CD4-positive, alpha-beta T cell (primary cell): ENCODE measurements around the gene CMTM1. TPM values are rescaled to one million over a fixed set of nuclear protein-coding genes. Genes with fewer than 3 reads are reported as not detected.
"Not testable (repeated sequence)": the region's sequence is repeated elsewhere in the genome, so short reads cannot be mapped to it uniquely, and the experiment has no call there.

ENCODE experiments used
- ATAC-seq: fragments of 200-7000 bp; cut with Tn5 transposase; one replicate; pipeline ENCODE4 v1.10.0; 2022; ENCODE audit warnings: mild to moderate bottlenecking; ENCODE audit not compliant: poor library complexity
- CTCF ChIA-PET: fragments of 350-600 bp; sonication (Branson Sonifier 250); formaldehyde crosslinking; loops from one replicate; lab custom pipeline; 2021; ENCODE audit warnings: antibody characterized with exemption, inconsistent platforms; lab: Charles Lee
- POLR2A ChIA-PET: fragments of 350-600 bp; sonication (Branson Sonifier 250); formaldehyde crosslinking; loops from one replicate; lab custom pipeline; 2021; ENCODE audit warnings: antibody characterized with exemption, inconsistent platforms; lab: Charles Lee
- DNase-seq, 14 experiments: peaks; one replicate each; pipeline ENCODE4 v3.0.0-alpha.2; 2013 to 2020; ENCODE audit warnings: mixed read lengths in 2 of 14
- H3K27ac ChIP-seq, 2 donors: one replicate each; pipeline versions ENCODE4 v1.5.1 to v1.7.0; 2013; ENCODE audit warnings: low read length in 2 of 2, low read depth in 1 of 2, mild to moderate bottlenecking in 1 of 2
- H3K27me3 ChIP-seq, 2 experiments: 1 replicate in 1 of 2; 2 replicates in 1 of 2; pipeline versions ENCODE4 v1.6.1 to v1.7.0; 2013; ENCODE audit warnings: low read length in 2 of 2, control low read depth in 1 of 2, mild to moderate bottlenecking in 1 of 2, moderate library complexity in 1 of 2; ENCODE audit not compliant: insufficient read depth in 2 of 2, control insufficient read depth in 1 of 2
- H3K36me3 ChIP-seq: one replicate; pipeline ENCODE4 v1.6.1; 2013; ENCODE audit warnings: low read length, control low read depth; ENCODE audit not compliant: insufficient read depth
- H3K4me1 ChIP-seq: one replicate; pipeline ENCODE4 v1.6.1; 2013; ENCODE audit warnings: low read length, control low read depth; ENCODE audit not compliant: insufficient read depth
- H3K4me3 ChIP-seq: one replicate; pipeline ENCODE4 v1.5.1; 2013; ENCODE audit warnings: mild to moderate bottlenecking, low read length, moderate library complexity
- H3K9me3 ChIP-seq, 2 experiments: 1 replicate in 1 of 2; 2 replicates in 1 of 2; pipeline versions ENCODE4 v1.6.1 to v1.7.0; 2013; ENCODE audit warnings: low read length in 2 of 2, mild to moderate bottlenecking in 2 of 2, control low read depth in 1 of 2, moderate library complexity in 1 of 2; ENCODE audit not compliant: control insufficient read depth in 1 of 2, insufficient read depth in 1 of 2
- H3K27ac Mint-ChIP-seq: one replicate; pipeline ENCODE4 v1.8.0; 2020; ENCODE audit warnings: mixed read lengths
- H3K27me3 Mint-ChIP-seq: one replicate; pipeline ENCODE4 v1.8.0; 2021; ENCODE audit warnings: mixed read lengths
- H3K36me3 Mint-ChIP-seq: one replicate; pipeline ENCODE4 v1.8.0; 2021; ENCODE audit warnings: low read depth, mixed read lengths
- H3K4me1 Mint-ChIP-seq: one replicate; pipeline ENCODE4 v1.8.0; 2021; ENCODE audit warnings: low read depth, mixed read lengths
- H3K4me3 Mint-ChIP-seq: one replicate; pipeline ENCODE4 v1.8.0; 2020; ENCODE audit warnings: mild to moderate bottlenecking, mixed read lengths
- H3K9me3 Mint-ChIP-seq: one replicate; pipeline ENCODE4 v1.8.0; 2020; ENCODE audit warnings: mixed read lengths
- intact Hi-C, 2 experiments: fragments of 100-400 bp; cut with DNase I in 1 of 2; cut with micrococcal nuclease in 1 of 2; formaldehyde crosslinking; loops; one replicate each; pipeline versions ENCODE4 v1.15.1 to v1.9.0; 2023 to 2025; cut with DNase I, micrococcal nuclease
- total RNA-seq, 174 experiments: library from RNA in 2 of 174; stranded (reverse) in 2 of 174; gene quantifications; one replicate each; pipeline ENCODE4 v1.2.3 and lab custom pipeline; 2021 to 2026
- TF ChIP-seq, protein P1 (sequence below): fragments of 200-600 bp; IDR thresholded peaks from one replicate; pipeline ENCODE4 v1.8.0; 2022; ENCODE audit warnings: antibody characterized with exemption, mild to moderate bottlenecking

The CMTM1 gene
- total RNA-seq, 2 experiments from 2014 or later = 0.66 to 1.1 TPM

DNA sequence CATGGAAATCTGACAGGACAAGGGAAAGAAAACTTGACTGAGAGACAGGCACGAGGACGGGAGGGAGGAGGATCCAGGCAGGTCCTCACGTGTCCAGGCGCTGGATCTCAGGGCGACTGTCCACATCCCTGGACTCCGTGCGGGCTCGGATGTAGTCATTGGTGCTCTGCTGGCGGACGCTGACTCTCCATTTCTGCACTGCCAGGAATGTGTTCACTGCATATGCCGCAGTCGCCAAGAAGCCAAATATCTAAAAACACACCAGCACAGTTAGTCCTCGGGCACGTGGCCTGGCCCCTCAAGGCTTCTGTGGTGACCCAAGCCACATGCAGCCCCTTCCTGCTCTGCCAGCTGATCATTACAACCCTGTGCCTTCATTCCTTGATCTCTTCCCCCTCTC is 55.7 kb downstream of the CMTM1 start:
- Mint-ChIP-seq H3K36me3 (no peaks in the 10 kb centered on the region), H3K27me3 (no peaks in the 10 kb centered on the region), H3K9me3 (no peaks in the 10 kb centered on the region), H3K4me3 (no peak overlapping the region), H3K4me1 (no peaks in the 10 kb centered on the region), H3K27ac (no peak overlapping the region)
- intact Hi-C loops = no loop called here
- no peaks in the 10 kb centered on the region for H3K9me3 ChIP-seq
- H3K4me3 ChIP-seq = no peak overlapping the region
- H3K27me3 ChIP-seq = no peaks in the 10 kb centered on the region
- no peaks in the 10 kb centered on the region for H3K4me1 ChIP-seq
- DNase-seq (no peak), ATAC-seq (no peak)
- TF ChIP-seq, protein P1, sequence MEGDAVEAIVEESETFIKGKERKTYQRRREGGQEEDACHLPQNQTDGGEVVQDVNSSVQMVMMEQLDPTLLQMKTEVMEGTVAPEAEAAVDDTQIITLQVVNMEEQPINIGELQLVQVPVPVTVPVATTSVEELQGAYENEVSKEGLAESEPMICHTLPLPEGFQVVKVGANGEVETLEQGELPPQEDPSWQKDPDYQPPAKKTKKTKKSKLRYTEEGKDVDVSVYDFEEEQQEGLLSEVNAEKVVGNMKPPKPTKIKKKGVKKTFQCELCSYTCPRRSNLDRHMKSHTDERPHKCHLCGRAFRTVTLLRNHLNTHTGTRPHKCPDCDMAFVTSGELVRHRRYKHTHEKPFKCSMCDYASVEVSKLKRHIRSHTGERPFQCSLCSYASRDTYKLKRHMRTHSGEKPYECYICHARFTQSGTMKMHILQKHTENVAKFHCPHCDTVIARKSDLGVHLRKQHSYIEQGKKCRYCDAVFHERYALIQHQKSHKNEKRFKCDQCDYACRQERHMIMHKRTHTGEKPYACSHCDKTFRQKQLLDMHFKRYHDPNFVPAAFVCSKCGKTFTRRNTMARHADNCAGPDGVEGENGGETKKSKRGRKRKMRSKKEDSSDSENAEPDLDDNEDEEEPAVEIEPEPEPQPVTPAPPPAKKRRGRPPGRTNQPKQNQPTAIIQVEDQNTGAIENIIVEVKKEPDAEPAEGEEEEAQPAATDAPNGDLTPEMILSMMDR = no peak
- no peak overlapping the region for H3K27ac ChIP-seq
- ChIA-PET CTCF (no interaction called here), POLR2A (no interaction called here)
- H3K36me3 ChIP-seq = no peaks in the 10 kb centered on the region

DNA sequence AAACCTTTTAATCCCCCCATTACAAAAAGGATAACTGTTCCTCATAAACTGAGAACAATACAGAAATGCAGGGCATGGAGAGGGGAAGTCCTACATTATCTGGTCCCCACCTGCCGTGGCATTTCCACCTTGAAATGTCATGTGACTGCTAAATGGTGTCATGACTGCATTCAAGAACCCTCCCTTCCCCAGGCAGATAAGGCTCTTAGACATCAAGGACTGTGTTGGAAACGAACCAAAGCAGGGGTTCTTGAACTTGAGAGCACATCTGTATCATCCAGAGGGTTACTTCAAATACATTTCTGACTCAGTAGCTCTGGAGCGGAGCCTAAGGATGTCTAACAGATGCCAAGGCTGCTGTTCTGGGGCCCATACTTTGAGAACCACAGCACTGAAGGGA is 56.6 kb downstream of the CMTM1 start:
- Histone ChIP-seq H3K4me1 (no peaks in the 10 kb centered on the region), H3K36me3 (no peaks in the 10 kb centered on the region), H3K27me3 (no peaks in the 10 kb centered on the region), H3K9me3 (no peaks in the 10 kb centered on the region), H3K27ac (no peak overlapping the region), H3K4me3 (no peak overlapping the region)
- CTCF ChIA-PET = no interaction called here
- Mint-ChIP-seq H3K9me3 (no peaks in the 10 kb centered on the region), H3K27me3 (no peaks in the 10 kb centered on the region), H3K4me3 (no peak overlapping the region), H3K4me1 (no peaks in the 10 kb centered on the region), H3K36me3 (no peaks in the 10 kb centered on the region), H3K27ac (no peak overlapping the region)
- intact Hi-C loops = no loop called here
- POLR2A ChIA-PET = no interaction called here
- TF ChIP-seq, protein P1 = no peak
- no peak for ATAC-seq
- DNase-seq = no peak

DNA sequence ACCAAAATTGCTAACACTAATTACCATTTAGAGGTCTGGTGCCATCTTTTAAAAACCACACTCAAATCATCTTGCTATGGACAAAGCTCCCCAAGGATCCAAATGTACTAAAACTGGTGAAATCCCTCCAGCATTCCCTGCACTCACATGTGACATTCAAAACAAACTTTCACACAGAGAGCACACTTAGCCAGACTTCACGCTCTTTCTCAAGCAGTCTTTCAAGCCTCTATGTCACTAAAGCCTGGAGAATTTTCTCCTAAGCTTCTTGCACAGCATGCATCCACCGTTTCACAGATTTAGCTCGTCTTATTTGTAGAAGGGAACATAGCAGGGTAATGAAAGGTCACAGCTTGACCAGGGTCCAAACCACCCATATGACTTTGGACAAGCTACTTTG is 57.5 kb downstream of the CMTM1 start:
- Histone ChIP-seq H3K9me3 (no peaks in the 10 kb centered on the region), H3K27ac (no peak overlapping the region), H3K4me3 (no peak overlapping the region), H3K36me3 (no peaks in the 10 kb centered on the region), H3K27me3 (no peaks in the 10 kb centered on the region), H3K4me1 (no peaks in the 10 kb centered on the region)
- DNase-seq (no peak), ATAC-seq (no peak)
- no peaks in the 10 kb centered on the region for H3K27me3 Mint-ChIP-seq
- TF ChIP-seq, protein P1 = no peak
- no peaks in the 10 kb centered on the region for H3K36me3 Mint-ChIP-seq
- H3K27ac Mint-ChIP-seq = no peak overlapping the region
- no peaks in the 10 kb centered on the region for H3K4me1 Mint-ChIP-seq
- CTCF ChIA-PET = no interaction called here
- no peaks in the 10 kb centered on the region for H3K9me3 Mint-ChIP-seq
- H3K4me3 Mint-ChIP-seq = no peak overlapping the region
- intact Hi-C loops = no loop called here
- POLR2A ChIA-PET = no interaction called here

DNA sequence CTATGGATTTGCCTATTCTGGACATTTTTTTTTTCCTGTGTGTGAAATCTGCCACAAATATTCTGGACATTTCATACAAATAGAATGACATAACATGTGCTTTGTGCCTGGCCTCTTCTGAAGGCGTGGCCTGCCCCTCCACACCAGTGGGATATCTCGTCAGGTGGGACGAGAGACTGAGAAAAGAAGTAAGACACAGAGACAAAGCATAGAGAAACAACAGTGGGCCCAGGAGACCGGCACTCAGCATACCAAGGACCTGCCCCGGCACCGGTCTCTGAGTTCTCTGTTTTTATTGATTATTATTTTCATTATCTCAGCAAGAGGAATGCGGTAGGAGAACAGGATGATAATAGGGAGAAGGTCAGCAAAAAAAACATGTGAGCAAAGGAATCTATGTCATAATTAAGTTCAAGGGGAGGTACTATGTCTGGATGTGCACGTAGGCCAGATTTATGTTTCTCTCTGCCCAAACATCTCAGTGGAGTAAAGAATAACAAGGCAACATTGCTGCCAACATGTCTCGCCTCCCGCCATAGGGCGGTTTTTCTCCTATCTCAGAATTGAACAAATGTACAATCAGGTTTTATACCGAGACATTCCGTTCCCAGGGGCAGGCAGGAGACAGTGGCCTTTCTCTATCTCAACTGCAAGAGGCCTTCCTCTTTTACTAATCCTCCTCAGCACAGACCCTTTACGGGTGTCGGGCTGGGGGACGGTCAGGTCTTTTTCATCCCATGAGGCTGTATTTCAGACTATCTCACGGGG is 61.6 kb downstream of the CMTM1 start:
- CTCF ChIA-PET = not testable (repeated sequence)

More for the DNA sequence above, 61.6 kb downstream of the CMTM1 start:
- H3K27me3 ChIP-seq, H3K9me3 Mint-ChIP-seq, H3K4me1 ChIP-seq, H3K27me3 Mint-ChIP-seq, H3K4me3 ChIP-seq, H3K36me3 ChIP-seq, ATAC-seq, intact Hi-C loops, H3K9me3 ChIP-seq, DNase-seq, POLR2A ChIA-PET, H3K4me3 Mint-ChIP-seq, H3K4me1 Mint-ChIP-seq, H3K27ac ChIP-seq, H3K36me3 Mint-ChIP-seq, H3K27ac Mint-ChIP-seq: not testable (repeated sequence)
